ENCODE results near the gene TRIM31. TPM values are rescaled to one million over a fixed set of nuclear protein-coding genes. Genes with fewer than 3 reads are reported as not detected.
A peak's percentile ranks its signal among the peaks of the same experiment; 100 is the strongest.
"Not testable (repeated sequence)": the region's sequence is repeated elsewhere in the genome, so short reads cannot be mapped to it uniquely, and the experiment has no call there.

TRIM31 gene
- polyA plus RNA-seq, 1 donor from 2014 or later = not detected

GRCh38 chr6:30135147-30135546, 22.3 kb upstream of the TRIM31 start:
- H3K27ac Mint-ChIP-seq = no peak overlapping the region
- H3K9me3 Mint-ChIP-seq = peaks cover 0 to under 1% (median 0%) of the 10 kb centered on the region in 3 donors
- no peak overlapping the region for H3K4me3 Mint-ChIP-seq
- H3K4me1 Mint-ChIP-seq = peaks cover 4 to 10% (median 7%) of the 10 kb centered on the region in 3 donors
- peaks cover 25% of the 10 kb centered on the region for H3K27me3 Mint-ChIP-seq
- H3K36me3 Mint-ChIP-seq = no peaks in the 10 kb centered on the region

GRCh38 chr6:30131947-30132497, 19.1 kb upstream of the TRIM31 start:
- H3K4me3 Mint-ChIP-seq = no peak overlapping the region
- no peak overlapping the region for H3K27ac Mint-ChIP-seq
- H3K36me3 Mint-ChIP-seq = no peaks in the 10 kb centered on the region
- H3K9me3 Mint-ChIP-seq = no peaks in the 10 kb centered on the region
- peaks cover 43% of the 10 kb centered on the region for H3K27me3 Mint-ChIP-seq
- peaks cover 4 to 10% (median 10%) of the 10 kb centered on the region in 3 donors for H3K4me1 Mint-ChIP-seq

- no peaks in the 10 kb centered on the region for H3K9me3 Mint-ChIP-seq
- peaks cover 4 to 10% (median 9%) of the 10 kb centered on the region in 3 donors for H3K4me1 Mint-ChIP-seq
- peak overlapping the region in 1 of 3 donors; percentile 49 for H3K27ac Mint-ChIP-seq
- no peak overlapping the region for H3K4me3 Mint-ChIP-seq
- no peaks in the 10 kb centered on the region for H3K36me3 Mint-ChIP-seq
- peaks cover 45% of the 10 kb centered on the region for H3K27me3 Mint-ChIP-seq
Measured at GRCh38 chr6:30130887-30131862, 18.3 kb upstream of the TRIM31 start.

GRCh38 chr6:30130179-30130679, 17.3 kb upstream of the TRIM31 start:
- no peak overlapping the region for H3K27ac Mint-ChIP-seq
- peaks cover 42% of the 10 kb centered on the region for H3K27me3 Mint-ChIP-seq
- no peaks in the 10 kb centered on the region for H3K36me3 Mint-ChIP-seq
- H3K4me1 Mint-ChIP-seq = peaks cover 4 to 10% (median 7%) of the 10 kb centered on the region in 3 donors
- no peak overlapping the region for H3K4me3 Mint-ChIP-seq
- H3K9me3 Mint-ChIP-seq = no peaks in the 10 kb centered on the region

- no peak overlapping the region for H3K4me3 Mint-ChIP-seq
- H3K9me3 Mint-ChIP-seq = no peaks in the 10 kb centered on the region
- no peaks in the 10 kb centered on the region for H3K36me3 Mint-ChIP-seq
- H3K27ac Mint-ChIP-seq = no peak overlapping the region
- peaks cover 4 to 10% (median 7%) of the 10 kb centered on the region in 3 donors for H3K4me1 Mint-ChIP-seq
- peaks cover 42% of the 10 kb centered on the region for H3K27me3 Mint-ChIP-seq
Measured at GRCh38 chr6:30129265-30130178, 16.6 kb upstream of the TRIM31 start.

GRCh38 chr6:30127238-30128093, 14.6 kb upstream of the TRIM31 start:
- Mint-ChIP-seq H3K27ac (peak overlapping the region in 1 of 3 donors; percentile 40), H3K36me3 (no peaks in the 10 kb centered on the region), H3K9me3 (no peaks in the 10 kb centered on the region), H3K27me3 (peaks cover 42% of the 10 kb centered on the region), H3K4me1 (peaks cover 4 to 10% (median 7%) of the 10 kb centered on the region in 3 donors), H3K4me3 (peak overlapping the region in 2 of 4 donors; percentile 58 to 82)

GRCh38 chr6:30122515-30122914, 9.6 kb upstream of the TRIM31 start:
- no peaks in the 10 kb centered on the region for H3K9me3 Mint-ChIP-seq
- peaks cover 13% of the 10 kb centered on the region for H3K27me3 Mint-ChIP-seq
- no peak overlapping the region for H3K4me3 Mint-ChIP-seq
- no peaks in the 10 kb centered on the region for H3K4me1 Mint-ChIP-seq
- no peak overlapping the region for H3K27ac Mint-ChIP-seq
- H3K36me3 Mint-ChIP-seq = no peaks in the 10 kb centered on the region

- Mint-ChIP-seq H3K4me3 (no peak overlapping the region), H3K27me3 (peaks cover 9% of the 10 kb centered on the region), H3K4me1 (no peaks in the 10 kb centered on the region), H3K27ac (no peak overlapping the region), H3K36me3 (no peaks in the 10 kb centered on the region), H3K9me3 (no peaks in the 10 kb centered on the region)
Measured at GRCh38 chr6:30121446-30122366, 8.8 kb upstream of the TRIM31 start.

GRCh38 chr6:30118691-30119090, 5.8 kb upstream of the TRIM31 start:
- H3K27ac Mint-ChIP-seq, H3K9me3 Mint-ChIP-seq, H3K4me3 Mint-ChIP-seq, H3K27me3 Mint-ChIP-seq, H3K36me3 Mint-ChIP-seq, H3K4me1 Mint-ChIP-seq: not testable (repeated sequence)

- Mint-ChIP-seq H3K27me3 (peaks cover 13% of the 10 kb centered on the region), H3K9me3 (no peaks in the 10 kb centered on the region), H3K4me3 (no peak overlapping the region), H3K4me1 (peaks cover 0 to 6% (median 2%) of the 10 kb centered on the region in 3 donors), H3K27ac (no peak overlapping the region), H3K36me3 (no peaks in the 10 kb centered on the region)
Measured at GRCh38 chr6:30116724-30117123, 3.8 kb upstream of the TRIM31 start.

GRCh38 chr6:30113841-30114240, 951 bp upstream of the TRIM31 start:
- Mint-ChIP-seq H3K9me3 (no peaks in the 10 kb centered on the region), H3K36me3 (no peaks in the 10 kb centered on the region), H3K27ac (no peak overlapping the region), H3K4me3 (no peak overlapping the region), H3K27me3 (peaks cover 20% of the 10 kb centered on the region), H3K4me1 (peaks cover 0 to 8% (median 2%) of the 10 kb centered on the region in 3 donors)

- Mint-ChIP-seq H3K9me3 (no peaks in the 10 kb centered on the region), H3K27ac (no peak overlapping the region), H3K36me3 (no peaks in the 10 kb centered on the region), H3K27me3 (peaks cover 32% of the 10 kb centered on the region), H3K4me3 (no peak overlapping the region), H3K4me1 (peaks cover 0 to 8% (median 2%) of the 10 kb centered on the region in 3 donors)
Measured at GRCh38 chr6:30112402-30112994, 392 bp downstream of the TRIM31 start.

Measured in IgD-negative memory B cell (primary cell).